Adipocyte (in vitro differentiated cells): ENCODE measurements around the gene NEK8.
"Not testable (repeated sequence)": the region's sequence is repeated elsewhere in the genome, so short reads cannot be mapped to it uniquely, and the experiment has no call there.

Experiments used
- DNase-seq: peaks from one replicate; pipeline ENCODE4 v3.0.0-alpha.2; 2015; ENCODE audit warnings: low read depth
- H3K27me3 ChIP-seq: replicated peaks from 2 replicates; pipeline ENCODE4 v1.7.0; 2013; ENCODE audit warnings: mild to moderate bottlenecking, low read length, moderate library complexity; ENCODE audit not compliant: control insufficient read depth, insufficient read depth
- H3K36me3 ChIP-seq: 2 replicates; pipeline ENCODE4 v1.7.0; 2013; ENCODE audit warnings: low read length, mild to moderate bottlenecking, moderate library complexity; ENCODE audit not compliant: control insufficient read depth, insufficient read depth, severe bottlenecking
- H3K4me1 ChIP-seq: 2 replicates; pipeline ENCODE4 v1.7.0; 2013; ENCODE audit warnings: mild to moderate bottlenecking, low read length, moderate library complexity; ENCODE audit not compliant: control insufficient read depth, insufficient read depth
- H3K4me3 ChIP-seq: 2 replicates; pipeline ENCODE4 v1.7.0; 2013; ENCODE audit warnings: mild to moderate bottlenecking, low read length, moderate library complexity
- H3K9ac ChIP-seq: 2 replicates; pipeline ENCODE4 v1.7.0; 2013; ENCODE audit warnings: mild to moderate bottlenecking, low read length, moderate library complexity
- H3K9me3 ChIP-seq: 2 replicates; pipeline ENCODE4 v1.7.0; 2013; ENCODE audit warnings: mild to moderate bottlenecking, low read length, moderate library complexity; ENCODE audit not compliant: control insufficient read depth

The NEK8 gene

GRCh38 chr17:28712032-28712704, 16.4 kb upstream of the NEK8 start:
- no peaks in the 10 kb centered on the region for H3K27me3 ChIP-seq
- H3K9ac ChIP-seq = peak overlapping the region; percentile 62
- H3K36me3 ChIP-seq = peaks cover 19% of the 10 kb centered on the region
- peak overlapping the region; percentile 71 for H3K4me3 ChIP-seq
- no peak for DNase-seq
- peaks cover 9% of the 10 kb centered on the region for H3K4me1 ChIP-seq
- no peaks in the 10 kb centered on the region for H3K9me3 ChIP-seq

GRCh38 chr17:28712705-28713415, 15.7 kb upstream of the NEK8 start:
- Histone ChIP-seq H3K27me3 (no peaks in the 10 kb centered on the region), H3K36me3 (peaks cover 19% of the 10 kb centered on the region), H3K4me1 (peaks cover 9% of the 10 kb centered on the region), H3K9ac (peak overlapping the region; percentile 62), H3K9me3 (no peaks in the 10 kb centered on the region), H3K4me3 (no peak overlapping the region)
- DNase-seq = no peak

DNA sequence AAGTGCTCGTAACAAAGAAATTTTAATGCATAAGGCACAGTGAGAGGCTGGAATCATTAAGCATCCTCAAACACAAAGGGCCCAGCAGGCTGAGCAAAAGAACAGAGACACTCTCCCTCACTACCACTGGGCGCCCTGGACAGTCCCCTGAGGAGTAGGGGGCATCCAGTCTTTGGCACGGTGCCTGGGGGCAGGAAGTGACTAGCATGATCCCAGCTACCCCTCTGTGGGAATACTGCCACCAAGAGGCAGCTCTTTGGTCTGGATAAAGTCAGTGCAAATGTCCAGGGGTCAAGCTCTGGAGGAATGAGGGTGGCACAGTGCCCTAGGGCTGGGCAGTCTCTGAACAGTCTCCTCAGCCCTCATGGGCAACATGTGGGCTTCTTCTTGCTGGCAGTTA, 14.3 kb upstream of the NEK8 start:
- DNase-seq = no peak
- H3K4me1 ChIP-seq = peaks cover 21% of the 10 kb centered on the region
- no peak overlapping the region for H3K9ac ChIP-seq
- no peak overlapping the region for H3K4me3 ChIP-seq
- no peaks in the 10 kb centered on the region for H3K9me3 ChIP-seq
- no peaks in the 10 kb centered on the region for H3K27me3 ChIP-seq
- peaks cover 19% of the 10 kb centered on the region for H3K36me3 ChIP-seq

- H3K4me1 ChIP-seq = peaks cover 21% of the 10 kb centered on the region
- H3K9ac ChIP-seq = no peak overlapping the region
- no peaks in the 10 kb centered on the region for H3K9me3 ChIP-seq
- H3K27me3 ChIP-seq = no peaks in the 10 kb centered on the region
- H3K36me3 ChIP-seq = peaks cover 19% of the 10 kb centered on the region
- H3K4me3 ChIP-seq = no peak overlapping the region
- DNase-seq = no peak
Observed at GRCh38 chr17:28715217-28715616, 13.4 kb upstream of the NEK8 start.

DNA sequence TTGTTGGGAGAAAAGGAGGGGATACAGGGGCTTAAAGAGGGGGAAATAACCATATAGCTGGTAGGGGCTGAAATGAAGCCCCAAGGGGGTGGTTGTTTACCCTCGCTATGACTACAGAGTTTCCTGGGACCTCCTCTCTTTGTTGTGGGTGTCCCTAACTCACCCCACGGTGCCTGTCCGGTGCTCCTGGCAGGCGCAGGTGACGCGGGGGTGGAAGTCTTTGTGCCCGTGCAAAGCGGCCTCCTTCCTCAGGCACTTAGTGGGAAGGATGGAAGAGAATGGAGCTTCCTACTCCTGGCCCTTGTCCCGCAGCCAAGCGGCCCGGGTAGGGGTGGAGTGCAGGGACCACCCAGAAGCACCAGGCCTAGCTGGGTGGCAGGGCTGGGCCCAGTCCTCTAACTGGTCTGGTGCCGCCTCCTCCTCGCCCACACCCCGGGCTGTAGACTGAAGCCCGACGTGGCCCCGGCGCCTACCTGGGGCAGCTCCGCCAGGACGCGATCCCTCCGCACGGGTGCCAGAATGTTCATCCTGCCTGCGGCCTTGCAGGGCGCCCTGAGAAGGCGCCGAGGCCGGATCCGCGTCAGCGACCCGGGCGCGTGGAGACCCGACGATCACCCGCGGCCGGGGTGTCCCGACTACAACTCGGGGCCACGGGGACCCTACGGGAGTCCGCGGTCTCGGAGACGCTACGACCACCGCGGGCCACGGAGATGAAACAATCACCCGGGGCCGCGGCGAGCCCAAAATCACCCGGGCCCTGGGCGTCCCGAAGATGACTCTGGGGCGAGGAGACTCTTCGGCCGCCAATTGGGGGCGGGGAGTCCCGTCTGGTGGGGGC, 11.6 kb upstream of the NEK8 start:
- no peaks in the 10 kb centered on the region for H3K27me3 ChIP-seq
- peak overlapping the region; percentile 91 for H3K9ac ChIP-seq
- peaks cover 30% of the 10 kb centered on the region for H3K4me1 ChIP-seq
- H3K36me3 ChIP-seq = peaks cover 28% of the 10 kb centered on the region
- peak overlapping the region; percentile 89 for H3K4me3 ChIP-seq
- H3K9me3 ChIP-seq = no peaks in the 10 kb centered on the region
- peak; percentile 65 for DNase-seq

GRCh38 chr17:28717578-28718332, 10.8 kb upstream of the NEK8 start, which contains the start of gene RAB34:
Gene RAB34 (minus strand): TSS chr17:28717868. CDS start chr17:28717266, 602 bp downstream.
- DNase-seq = peak; percentile 97
- H3K4me1 ChIP-seq = peaks cover 37% of the 10 kb centered on the region

DNA sequence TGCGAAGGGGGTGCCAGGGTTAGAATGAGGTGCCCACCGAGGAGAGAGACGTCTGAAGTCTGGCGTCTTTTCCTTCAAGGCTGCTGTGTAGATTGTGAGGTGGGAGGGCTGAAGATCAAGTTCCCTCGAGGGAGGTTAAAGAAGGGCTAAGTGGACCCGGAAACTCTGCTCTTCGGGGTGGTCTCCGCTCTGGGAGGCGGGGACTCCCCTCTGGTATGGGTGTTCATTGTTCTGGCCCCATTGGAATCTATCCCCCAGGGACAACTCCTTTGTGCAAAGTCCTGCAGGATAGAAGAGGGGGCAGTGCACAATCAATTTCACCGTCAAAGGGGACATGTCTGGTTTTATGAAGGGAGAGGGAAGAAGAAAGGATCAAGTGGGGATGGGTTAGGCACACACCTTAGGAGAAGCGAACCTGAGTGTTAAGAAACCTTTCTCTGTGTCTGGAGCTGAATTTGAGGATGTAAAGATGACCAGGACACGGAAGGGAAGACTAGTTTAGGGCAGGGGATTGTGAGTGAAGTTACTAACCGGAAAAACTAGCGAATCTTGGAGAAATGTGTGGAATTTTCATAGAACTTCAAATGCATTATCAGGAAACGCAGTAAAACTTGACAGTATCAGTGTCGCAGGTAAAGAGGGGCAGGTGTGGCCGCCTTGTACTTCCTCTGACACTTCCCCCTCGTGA, 10.1 kb upstream of the NEK8 start:
- no peak for DNase-seq

More at GRCh38 chr17:28717578-28718332, 10.8 kb upstream of the NEK8 start, which contains the start of gene RAB34:
- H3K9me3 ChIP-seq = no peaks in the 10 kb centered on the region
- H3K4me3 ChIP-seq = peak within 1 kb of the TSS; percentile 89
- H3K27me3 ChIP-seq = no peaks in the 10 kb centered on the region
- H3K36me3 ChIP-seq = peaks cover 36% of the 10 kb centered on the region
- peak within 1 kb of the TSS; percentile 91 for H3K9ac ChIP-seq

DNA sequence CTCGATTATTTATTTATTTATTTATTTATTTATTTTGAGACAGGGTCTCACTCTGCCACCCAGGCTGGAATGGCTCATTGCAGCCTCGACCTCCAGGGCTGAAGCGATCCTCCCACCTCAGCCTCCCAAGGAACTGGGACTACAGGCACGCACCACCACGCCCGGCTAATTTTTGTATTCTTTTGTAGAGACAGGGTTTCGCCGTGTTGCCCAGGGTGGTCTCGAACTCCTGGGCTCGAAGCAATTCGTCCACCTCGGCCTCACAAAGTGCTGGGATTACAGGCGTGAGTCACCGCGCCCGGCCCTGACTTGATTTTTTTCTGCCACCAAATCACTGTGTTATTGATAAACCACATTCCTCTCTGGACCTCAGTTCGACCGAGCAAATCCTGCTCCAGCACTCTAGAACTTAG, 9.6 kb upstream of the NEK8 start:
- H3K4me1 ChIP-seq = peaks cover 47% of the 10 kb centered on the region
- no peaks in the 10 kb centered on the region for H3K9me3 ChIP-seq
- peak overlapping the region; percentile 91 for H3K9ac ChIP-seq
- no peak for DNase-seq
- no peaks in the 10 kb centered on the region for H3K27me3 ChIP-seq
- peak overlapping the region; percentile 89 for H3K4me3 ChIP-seq
- H3K36me3 ChIP-seq = peaks cover 45% of the 10 kb centered on the region

More for the DNA sequence above, 10.1 kb upstream of the NEK8 start:
- Histone ChIP-seq H3K9me3 (no peaks in the 10 kb centered on the region), H3K4me1 (peaks cover 44% of the 10 kb centered on the region), H3K27me3 (no peaks in the 10 kb centered on the region), H3K9ac (peak overlapping the region; percentile 91), H3K4me3 (peak overlapping the region; percentile 89), H3K36me3 (peaks cover 43% of the 10 kb centered on the region)

- H3K9ac ChIP-seq = peak overlapping the region; percentile 91
- H3K9me3 ChIP-seq = no peaks in the 10 kb centered on the region
- no peak for DNase-seq
- peak overlapping the region; percentile 89 for H3K4me3 ChIP-seq
- H3K36me3 ChIP-seq = peaks cover 40% of the 10 kb centered on the region
- H3K4me1 ChIP-seq = peaks cover 60% of the 10 kb centered on the region
- H3K27me3 ChIP-seq = no peaks in the 10 kb centered on the region
Observed at GRCh38 chr17:28720247-28720996, 8.2 kb upstream of the NEK8 start.

GRCh38 chr17:28720997-28721329, 7.6 kb upstream of the NEK8 start:
- H3K27me3 ChIP-seq, DNase-seq, H3K9me3 ChIP-seq: not testable (repeated sequence)
- H3K4me1 ChIP-seq = peaks cover 63% of the 10 kb centered on the region
- H3K9ac ChIP-seq = peak overlapping the region; percentile 91
- H3K4me3 ChIP-seq = peak overlapping the region; percentile 89
- H3K36me3 ChIP-seq = peaks cover 38% of the 10 kb centered on the region
